NCI-H2107 (cell line): Measurements from ENCODE around the gene POLR2F.
"Not testable (repeated sequence)": the region's sequence is repeated elsewhere in the genome, so short reads cannot be mapped to it uniquely, and the experiment has no call there.

Experiments
- DNase-seq: peaks from one replicate; lab custom pipeline; 2025; lab: John Stamatoyannopoulos, UW

The POLR2F gene

GRCh38 chr22:37925330-37925729 lies 28.2 kb upstream of the POLR2F start:
- no peak for DNase-seq

DNA sequence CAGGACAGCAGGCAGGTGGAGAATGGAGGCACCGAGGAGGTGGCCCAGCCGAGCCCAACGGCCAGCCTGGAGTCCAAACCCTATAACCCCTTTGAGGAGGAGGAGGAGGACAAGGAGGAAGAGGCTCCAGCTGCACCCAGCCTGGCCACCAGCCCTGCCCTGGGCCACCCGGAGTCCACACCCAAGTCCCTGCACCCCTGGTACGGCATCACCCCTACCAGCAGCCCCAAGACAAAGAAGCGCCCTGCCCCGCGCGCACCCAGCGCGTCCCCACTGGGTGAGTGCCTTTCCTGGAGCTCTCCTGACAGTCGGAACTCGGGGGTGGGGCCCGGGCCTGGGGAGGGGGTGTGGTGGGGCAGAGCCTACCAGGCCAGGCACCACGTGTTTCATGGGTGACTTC lies 27.7 kb upstream of the POLR2F start:
- DNase-seq, result no peak

DNA sequence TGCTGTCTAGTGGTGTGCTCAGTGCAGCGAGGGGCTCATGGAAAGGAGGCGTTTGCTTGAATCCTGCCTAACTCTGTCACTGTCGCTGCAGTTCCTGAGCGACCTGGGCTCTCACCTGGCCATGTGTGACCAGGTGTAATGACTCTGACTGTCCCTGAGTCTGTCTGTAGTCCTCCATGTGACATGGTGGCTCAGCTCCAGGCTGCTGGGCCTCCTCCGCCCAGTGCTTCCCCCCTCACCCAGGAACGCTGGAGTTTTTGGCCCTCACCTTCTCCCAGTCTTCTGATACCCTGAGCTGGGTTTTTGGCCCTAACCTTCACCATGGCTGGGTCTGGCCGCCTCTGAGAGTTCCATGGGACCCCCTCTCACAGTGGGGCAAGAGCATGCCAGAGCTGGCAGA lies 27.1 kb upstream of the POLR2F start:
- DNase-seq, result no peak

DNA sequence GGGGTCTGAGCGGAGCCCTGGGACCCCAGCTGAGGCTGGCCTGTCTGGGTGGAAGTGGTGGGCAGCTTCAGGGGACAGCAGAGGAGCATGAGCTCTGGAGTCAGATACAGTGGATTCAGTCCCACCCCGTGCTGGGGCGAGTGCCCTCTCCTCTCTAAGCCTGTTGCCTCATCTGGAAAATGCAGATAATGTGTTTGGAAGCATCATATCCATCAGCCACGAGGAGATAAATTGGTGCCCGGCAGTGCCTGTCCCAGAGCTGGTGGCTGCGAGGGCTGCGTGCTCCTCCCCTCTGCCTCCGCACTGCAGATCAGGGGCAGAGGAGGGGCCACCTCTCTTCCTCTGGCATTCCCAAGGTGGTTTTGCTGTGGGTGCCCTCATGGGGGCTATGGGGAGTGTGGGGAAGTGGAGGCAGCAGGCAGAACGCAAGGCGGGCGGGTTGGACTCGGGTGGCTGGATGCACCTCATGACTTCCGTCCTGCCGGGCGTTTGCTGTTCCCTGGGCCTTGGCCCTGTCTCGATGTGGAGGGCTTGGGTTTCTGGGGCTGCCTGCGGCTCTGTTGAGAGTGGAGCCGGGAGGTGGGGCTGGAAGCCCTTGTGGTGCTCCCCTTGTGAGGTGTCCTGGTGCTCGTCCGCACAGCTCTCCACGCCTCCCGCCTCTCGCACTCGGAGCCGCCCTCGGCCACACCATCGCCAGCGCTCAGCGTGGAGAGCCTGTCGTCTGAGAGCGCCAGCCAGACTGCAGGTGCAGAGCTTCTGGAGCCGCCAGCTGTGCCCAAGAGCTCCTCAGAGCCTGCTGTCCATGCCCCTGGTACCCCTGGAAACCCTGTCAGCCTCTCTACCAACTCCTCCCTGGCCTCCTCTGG lies 26.5 kb upstream of the POLR2F start:
- DNase-seq, result no peak

DNA sequence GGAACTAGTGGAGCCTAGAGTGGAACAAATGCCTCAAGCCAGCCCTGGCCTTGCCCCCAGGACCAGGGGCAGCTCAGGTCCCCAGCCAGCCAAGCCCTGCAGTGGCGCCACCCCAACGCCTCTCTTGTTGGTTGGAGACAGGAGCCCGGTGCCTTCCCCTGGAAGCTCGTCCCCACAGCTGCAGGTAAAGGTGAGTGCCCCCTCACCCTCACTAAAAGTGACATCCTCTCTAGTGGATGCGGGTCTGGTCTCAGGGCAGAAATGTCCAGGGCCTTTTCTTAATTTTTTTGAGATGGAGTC lies 25.9 kb upstream of the POLR2F start:
- no peak for DNase-seq

DNA sequence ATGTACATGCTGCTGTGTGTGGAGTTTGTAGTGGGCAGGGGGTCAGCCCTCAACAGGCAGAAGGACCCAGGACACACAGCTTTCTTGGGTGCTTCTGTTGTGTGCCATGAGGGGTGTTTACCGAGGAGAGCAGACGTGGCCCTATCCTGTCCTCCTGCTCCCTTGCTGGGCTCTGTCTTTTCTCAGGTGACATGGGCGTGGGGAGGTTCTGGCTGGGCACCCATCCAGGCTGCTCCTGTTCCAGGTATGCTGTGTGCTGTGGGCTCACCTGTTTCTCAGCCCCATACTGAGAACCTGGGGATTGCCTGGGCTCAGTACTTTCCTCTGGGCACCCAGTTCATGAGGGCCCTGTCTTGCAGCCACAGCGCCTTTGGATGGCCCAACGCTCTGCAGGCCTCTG lies 24.1 kb upstream of the POLR2F start:
- DNase-seq, result no peak

GRCh38 chr22:37930270-37930951 lies 23.1 kb upstream of the POLR2F start:
- no peak for DNase-seq

DNA sequence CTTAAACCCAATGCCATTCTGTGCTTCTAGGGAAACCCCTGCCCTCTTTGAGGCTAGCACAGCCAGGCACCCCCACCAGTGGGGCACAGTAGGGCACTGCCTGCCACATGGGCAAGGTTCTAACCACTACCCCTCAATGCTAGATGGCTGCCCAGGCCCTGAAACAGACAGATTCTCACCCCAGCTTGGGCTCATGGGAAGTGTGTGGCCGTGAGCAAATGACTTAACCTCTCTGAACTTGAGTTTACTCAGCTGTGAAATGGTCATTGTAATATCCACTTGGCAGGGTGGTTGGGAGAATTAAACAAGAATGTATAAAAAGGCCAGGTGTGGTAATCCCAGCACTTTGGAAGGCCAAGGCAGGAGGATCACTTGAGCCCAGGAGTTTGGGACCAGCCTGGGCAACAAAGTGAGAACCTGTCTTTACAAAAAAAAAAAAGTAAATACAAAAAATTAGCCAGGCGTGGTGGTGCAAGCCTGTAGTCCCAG lies 22.5 kb upstream of the POLR2F start:
- no peak for DNase-seq

DNA sequence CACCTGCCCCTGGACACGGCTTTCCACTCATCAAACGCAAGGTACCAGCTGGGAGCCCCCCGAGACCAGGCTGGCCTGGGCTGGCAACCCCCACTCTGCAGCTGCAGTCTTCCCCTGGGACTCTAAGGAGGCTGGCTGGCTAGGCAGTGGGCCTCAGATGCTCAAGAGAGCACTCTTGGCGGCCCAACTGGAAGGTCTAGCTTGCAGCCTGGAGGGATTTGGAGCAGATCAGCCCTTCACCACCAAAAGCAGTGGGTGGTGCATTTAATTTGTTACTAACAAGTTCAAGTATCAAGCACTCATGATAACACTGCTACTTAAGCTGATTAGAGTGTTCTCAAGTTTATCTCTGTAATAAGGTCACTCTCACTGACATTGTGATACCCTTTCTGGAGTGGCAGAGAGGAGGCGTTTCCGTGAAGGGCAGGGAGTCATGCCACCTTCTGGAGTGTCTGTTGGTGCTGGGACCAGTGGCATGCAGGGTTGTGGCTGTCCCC lies 21.6 kb upstream of the POLR2F start:
- DNase-seq, result no peak

GRCh38 chr22:37932401-37932800 lies 21.1 kb upstream of the POLR2F start:
- DNase-seq, result no peak

DNA sequence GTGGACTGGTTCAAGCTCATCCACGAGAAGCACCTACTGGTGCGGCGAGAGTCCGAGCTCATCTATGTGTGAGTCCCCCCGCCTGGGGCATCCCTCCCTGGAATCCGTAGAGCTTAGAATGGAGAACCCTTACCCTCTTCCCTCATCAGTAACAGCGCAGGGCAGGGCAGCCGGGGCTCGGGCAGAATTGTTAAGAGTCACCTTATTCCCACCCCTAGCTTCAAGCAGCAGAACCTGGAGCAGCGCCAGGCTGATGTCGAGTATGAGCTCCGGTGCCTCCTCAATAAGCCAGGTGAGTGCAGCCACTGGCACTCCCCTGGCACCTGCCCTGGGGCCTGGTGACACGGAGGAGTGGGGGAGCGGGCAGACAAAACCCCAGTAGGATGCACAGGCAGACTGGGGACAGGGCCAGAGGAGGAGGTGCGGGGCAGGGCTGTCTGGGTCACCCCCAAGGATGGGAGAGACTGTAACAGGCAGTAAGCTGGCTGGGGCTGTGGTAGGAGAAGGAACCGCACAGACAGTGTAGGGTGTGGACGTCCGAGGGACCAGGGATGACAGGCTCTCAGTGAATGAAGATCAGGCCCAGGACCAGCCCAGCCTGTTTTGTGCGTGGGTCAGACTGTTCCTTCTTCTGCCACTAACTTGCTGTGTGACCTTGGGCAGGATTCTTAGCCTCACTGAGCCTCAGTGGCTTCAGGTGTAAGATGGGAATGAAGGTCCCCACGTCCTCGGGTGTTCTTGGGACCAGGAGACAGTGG lies 20.5 kb upstream of the POLR2F start:
- DNase-seq, result peak; percentile 14

- peak; percentile 18 for DNase-seq
These were observed 19.7 kb upstream of the POLR2F start for GRCh38 chr22:37933711-37934376.

- no peak for DNase-seq
These were observed 12.7 kb upstream of the POLR2F start for GRCh38 chr22:37940698-37941376.

GRCh38 chr22:37942133-37942532 lies 11.4 kb upstream of the POLR2F start:
- DNase-seq, result no peak

DNA sequence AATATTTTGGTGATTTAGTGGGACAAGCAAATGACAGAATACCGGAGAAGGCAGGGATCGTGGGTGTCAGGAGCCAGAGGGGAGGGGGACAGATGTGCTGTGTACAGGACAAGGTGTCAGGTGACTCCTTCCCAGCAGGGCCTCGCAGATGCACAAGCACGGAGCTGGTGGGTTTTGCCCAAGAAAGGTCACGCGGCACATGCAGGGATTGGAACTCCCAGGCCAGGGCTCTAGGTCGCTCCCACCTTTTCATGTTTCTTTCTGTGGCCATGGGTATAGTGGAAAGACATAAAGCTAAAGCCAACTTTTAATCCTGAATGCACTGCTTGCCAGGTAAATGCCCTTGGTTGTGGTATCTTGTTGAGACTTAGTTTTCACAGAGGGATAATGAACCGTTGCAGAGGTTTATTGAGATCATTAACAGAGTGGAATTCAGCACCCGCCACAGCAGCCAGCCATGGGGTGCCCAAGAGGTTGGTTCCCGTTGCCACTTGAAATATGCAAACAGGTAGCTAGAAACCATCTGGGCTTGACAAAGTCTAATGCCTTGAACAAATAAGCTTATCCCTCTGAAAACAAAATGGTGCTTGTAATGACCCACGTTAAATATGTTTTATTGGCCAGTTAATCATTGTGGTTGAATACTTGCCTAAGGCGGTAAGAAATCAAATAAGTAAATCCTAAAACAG lies 10.2 kb upstream of the POLR2F start:
- no peak for DNase-seq

- no peak for DNase-seq
These were observed 9.7 kb upstream of the POLR2F start for GRCh38 chr22:37943825-37944198.

- DNase-seq, result not testable (repeated sequence)
These were observed 9.1 kb upstream of the POLR2F start for GRCh38 chr22:37944423-37944822.

- DNase-seq, result not testable (repeated sequence)
These were observed 6.2 kb upstream of the POLR2F start for GRCh38 chr22:37947142-37947795.

- no peak for DNase-seq
These were observed 2.2 kb upstream of the POLR2F start for GRCh38 chr22:37951305-37951704.

GRCh38 chr22:37952629-37953028 lies 870 bp upstream of the POLR2F start:
- DNase-seq, result not testable (repeated sequence)
